ENCODE data around the gene GSS.

GSS gene

DNA sequence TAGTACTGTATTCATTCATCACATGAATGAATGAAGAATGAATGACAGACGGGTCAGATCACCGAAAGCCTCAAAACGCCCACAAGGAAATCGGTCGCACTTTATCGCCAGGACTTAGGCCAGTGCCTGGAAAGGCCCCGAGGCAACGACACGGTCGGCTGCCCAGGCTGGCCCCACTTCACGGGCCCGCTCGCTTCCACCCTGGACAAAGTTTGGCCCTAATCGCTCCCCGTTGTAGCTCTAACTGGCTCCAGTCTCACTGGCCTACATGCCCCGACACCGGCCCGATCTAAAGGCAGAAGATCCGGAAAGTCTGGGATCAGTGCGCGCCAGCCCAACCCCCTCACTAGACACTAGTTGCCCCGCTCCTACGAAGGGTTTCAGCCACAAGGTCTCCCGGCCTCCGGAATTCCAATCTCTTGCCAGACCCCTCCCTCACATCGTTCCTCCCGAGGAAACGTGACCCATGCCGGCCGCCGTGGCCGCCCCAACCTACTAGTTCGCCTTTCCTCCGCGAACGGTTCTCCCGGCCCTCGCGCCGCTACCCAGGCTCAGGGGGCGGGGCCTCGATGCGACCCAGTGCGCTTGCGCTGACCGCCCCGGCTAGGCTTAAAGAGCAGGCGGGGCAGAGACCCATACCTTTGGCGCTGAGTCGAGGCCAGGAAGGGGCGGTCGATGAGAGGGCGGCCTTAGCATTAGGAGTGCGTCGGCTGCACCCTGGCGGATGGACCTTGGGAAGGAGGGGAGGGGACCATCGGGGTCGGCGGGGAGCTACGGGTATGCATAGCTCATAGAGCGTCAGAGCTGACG is at the start of gene GSS, which contains the start of gene MYH7B:
GSS (minus strand) TSS at position 576 of the 810 bp plus-strand sequence. CDS start 3,954 bp downstream, outside the sequence.
MYH7B (plus strand) TSS at position 638 of the 810 bp plus-strand sequence. CDS start 22,138 bp downstream, outside the sequence.
- TF ChIP-seq, protein P1, sequence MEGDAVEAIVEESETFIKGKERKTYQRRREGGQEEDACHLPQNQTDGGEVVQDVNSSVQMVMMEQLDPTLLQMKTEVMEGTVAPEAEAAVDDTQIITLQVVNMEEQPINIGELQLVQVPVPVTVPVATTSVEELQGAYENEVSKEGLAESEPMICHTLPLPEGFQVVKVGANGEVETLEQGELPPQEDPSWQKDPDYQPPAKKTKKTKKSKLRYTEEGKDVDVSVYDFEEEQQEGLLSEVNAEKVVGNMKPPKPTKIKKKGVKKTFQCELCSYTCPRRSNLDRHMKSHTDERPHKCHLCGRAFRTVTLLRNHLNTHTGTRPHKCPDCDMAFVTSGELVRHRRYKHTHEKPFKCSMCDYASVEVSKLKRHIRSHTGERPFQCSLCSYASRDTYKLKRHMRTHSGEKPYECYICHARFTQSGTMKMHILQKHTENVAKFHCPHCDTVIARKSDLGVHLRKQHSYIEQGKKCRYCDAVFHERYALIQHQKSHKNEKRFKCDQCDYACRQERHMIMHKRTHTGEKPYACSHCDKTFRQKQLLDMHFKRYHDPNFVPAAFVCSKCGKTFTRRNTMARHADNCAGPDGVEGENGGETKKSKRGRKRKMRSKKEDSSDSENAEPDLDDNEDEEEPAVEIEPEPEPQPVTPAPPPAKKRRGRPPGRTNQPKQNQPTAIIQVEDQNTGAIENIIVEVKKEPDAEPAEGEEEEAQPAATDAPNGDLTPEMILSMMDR (IDR thresholded peaks at IDR 0.05; ENCODE audit: low read depth, low read length): peak; percentile 50
- peak within 1 kb of the TSS; percentile 62 for H3K4me3 ChIP-seq (ENCODE audit: low read depth, low read length)
- peak; percentile 97 for DNase-seq (ENCODE audit: low read depth, low spot score)
- in situ Hi-C loops (cut with HindIII; ENCODE audit: low sequenced_read_pairs): no loop called here

DNA sequence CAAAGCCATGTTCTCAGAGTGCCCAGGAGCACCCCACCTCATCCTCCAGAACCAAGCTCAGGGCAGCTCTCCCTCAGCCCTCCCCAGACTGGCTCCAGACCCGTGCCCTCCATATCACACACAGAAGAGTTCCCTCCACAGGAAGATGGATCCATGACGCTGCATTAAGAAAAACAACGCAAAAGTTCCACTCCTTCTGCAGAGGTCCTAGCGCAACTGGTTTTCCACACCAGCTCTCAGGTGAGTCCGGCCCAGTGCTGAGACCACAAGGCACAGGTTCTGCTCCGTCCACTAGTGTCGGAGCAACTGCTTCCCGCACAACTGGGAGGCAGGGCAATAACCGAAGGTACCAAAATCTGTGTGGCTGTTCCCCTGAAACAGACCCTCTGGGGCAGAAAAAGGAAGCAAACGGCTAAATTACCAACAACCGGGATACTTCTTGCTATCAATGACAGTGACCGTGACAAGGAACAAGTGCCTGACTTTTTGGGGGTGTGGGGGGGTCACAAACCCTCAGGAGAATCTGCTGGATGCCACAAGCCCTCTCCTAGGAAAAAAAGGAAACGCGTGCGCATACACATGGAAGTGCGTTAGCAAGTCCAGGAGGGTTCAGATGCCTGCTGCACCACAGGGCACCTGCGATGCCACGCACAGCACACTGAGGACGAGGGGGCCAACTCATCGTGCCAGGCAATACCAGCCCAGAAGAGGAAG is 49.3 kb upstream of the GSS start:
- DNase-seq (ENCODE audit: low read depth, low spot score): no peak
- in situ Hi-C loops (cut with HindIII; ENCODE audit: low sequenced_read_pairs): no loop called here
- TF ChIP-seq, protein P1 (IDR thresholded peaks at IDR 0.05; ENCODE audit: low read depth, low read length): no peak

DNA sequence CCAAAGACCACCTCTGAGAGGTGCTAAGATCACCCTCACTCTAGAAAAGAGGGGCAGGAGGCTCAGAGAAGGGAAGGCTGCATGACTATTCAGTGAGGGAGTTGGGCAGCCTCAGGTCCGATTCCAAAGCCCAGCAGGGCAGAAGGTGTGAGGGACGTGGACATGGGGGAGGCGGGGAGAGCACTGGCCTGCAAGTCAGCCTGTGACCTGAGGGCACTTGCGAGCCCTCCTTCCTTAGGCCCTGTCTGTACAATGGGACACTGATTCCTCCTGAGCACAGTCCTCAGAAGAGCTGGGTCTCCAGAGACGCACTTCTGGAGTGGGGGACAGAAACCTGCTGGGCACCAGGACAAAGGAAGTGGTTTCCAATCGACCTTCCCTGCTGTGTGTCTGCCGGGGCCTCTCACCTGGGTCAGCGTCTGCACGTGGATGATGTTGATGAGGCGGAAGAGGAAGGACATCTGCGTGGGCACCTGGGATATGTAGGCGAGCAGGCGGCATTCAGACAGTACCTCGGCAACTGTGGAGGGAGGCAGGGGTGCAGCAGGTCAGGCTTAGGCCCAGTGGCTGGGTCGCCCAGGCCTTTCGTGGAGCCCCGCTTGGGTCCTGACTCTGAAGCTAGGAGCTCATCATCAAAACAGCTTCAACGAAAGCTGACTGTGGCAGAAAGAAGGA is 48.6 kb upstream of the GSS start:
- DNase-seq (ENCODE audit: low read depth, low spot score): no peak
- TF ChIP-seq, protein P1 (IDR thresholded peaks at IDR 0.05; ENCODE audit: low read depth, low read length): no peak
- no peak overlapping the region for H3K4me3 ChIP-seq (ENCODE audit: low read depth, low read length)
- in situ Hi-C loops (cut with HindIII; ENCODE audit: low sequenced_read_pairs): no loop called here

More for the DNA sequence above, 49.3 kb upstream of the GSS start:
- H3K4me3 ChIP-seq (ENCODE audit: low read depth, low read length): no peak overlapping the region

DNA sequence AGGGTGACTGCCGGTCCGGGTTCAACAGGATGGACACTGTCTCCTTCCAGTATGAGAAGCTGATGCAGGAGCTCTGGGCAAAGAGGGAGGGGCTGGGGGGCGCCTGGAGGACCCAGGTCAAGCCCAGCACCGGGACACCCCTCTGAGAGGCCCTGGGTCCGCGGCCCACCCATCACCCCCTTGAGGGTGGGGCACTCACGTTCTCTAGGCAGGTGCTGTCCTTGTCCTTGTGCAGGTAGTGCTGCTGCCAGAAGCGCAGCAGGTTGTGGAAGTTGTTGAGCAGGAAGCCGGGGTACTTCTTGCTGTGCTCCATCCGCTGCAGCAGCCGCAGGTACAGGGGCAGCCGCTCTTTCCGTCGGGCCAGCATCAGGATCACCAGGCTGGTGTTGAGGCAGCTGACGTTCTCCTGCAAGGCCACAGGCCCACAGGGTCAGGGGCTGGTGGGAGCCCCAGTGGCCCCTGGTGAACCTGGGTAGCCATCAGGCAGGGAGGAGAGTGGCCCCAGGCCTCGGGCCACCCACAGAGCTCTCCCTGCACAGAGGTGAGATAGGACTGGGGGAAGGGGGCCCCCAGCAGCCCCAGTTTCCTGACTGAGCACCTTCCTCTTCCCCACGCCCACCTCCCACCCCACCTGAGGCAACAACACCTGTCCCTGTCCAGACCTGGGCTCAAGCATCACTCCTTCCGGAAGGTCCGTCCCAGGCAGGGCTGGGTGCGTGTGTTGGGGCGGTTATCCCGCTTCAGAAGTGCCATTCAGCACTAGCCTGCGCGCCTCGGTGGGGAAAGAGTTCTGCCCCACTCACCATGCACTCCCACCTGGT is 47.8 kb upstream of the GSS start:
- no peak for DNase-seq (ENCODE audit: low read depth, low spot score)
- in situ Hi-C loops (cut with HindIII; ENCODE audit: low sequenced_read_pairs): no loop called here
- TF ChIP-seq, protein P1 (IDR thresholded peaks at IDR 0.05; ENCODE audit: low read depth, low read length): no peak
- no peak overlapping the region for H3K4me3 ChIP-seq (ENCODE audit: low read depth, low read length)

DNA sequence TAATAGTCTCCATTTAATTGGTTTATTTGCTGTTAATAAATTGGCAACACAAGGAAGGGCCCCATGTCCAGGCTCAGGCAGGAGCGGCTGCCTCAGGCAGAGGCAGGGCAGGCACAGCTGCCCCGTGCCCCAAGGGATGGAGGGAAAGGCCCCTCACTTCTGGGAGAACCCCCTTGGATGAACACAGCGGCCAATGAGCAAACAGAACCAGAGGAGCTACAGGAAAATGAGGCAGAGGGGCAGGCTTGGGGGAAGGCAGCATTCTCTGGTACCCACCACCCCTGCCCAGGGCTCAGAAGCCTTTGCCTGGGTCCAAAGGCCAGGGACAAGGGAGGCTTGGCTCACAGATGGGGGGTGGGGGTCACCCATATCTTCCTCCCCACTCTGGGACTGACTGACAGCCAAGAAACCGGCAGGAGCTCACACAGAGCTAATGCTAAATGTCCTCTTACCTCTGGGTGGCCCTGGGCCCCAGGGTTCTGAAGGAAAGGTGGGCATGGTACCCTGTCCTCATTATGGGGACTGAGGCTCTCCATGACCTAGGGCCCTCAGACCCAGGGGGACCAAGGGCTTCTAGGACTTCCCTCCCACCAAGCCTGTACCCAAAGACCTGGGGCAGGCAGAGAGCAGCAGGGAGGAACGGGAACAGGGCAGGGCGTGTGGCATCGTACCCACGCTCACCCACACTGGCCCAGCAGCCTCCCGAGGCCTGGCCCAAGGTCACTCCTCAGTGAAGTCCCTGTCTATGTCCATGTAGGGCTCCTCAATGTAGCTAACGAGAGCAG is 47.0 kb upstream of the GSS start:
- TF ChIP-seq, protein P1 (IDR thresholded peaks at IDR 0.05; ENCODE audit: low read depth, low read length): no peak
- DNase-seq (ENCODE audit: low read depth, low spot score): no peak
- in situ Hi-C loops (cut with HindIII; ENCODE audit: low sequenced_read_pairs): no loop called here
- H3K4me3 ChIP-seq (ENCODE audit: low read depth, low read length): no peak overlapping the region

All from astrocyte of the spinal cord (primary cell).